GM10266 (cell line): Measurements from ENCODE around the gene FMN2.

Experiments used
- DNase-seq: peaks from one replicate; pipeline ENCODE4 v3.0.0; 2012; ENCODE audit errors: extremely low spot score
- CTCF ChIP-seq: IDR thresholded peaks from 2 replicates; pipeline ENCODE4 v1.5.1; 2012; ENCODE audit warnings: mild to moderate bottlenecking, low read depth; ENCODE audit not compliant: control insufficient read depth, insufficient read depth; ENCODE audit errors: missing control alignments

Gene FMN2

GRCh38 chr1:240210026-240210425 lies 118.3 kb downstream of the FMN2 start:
- DNase-seq = no peak
- no peak for TF ChIP-seq CTCF

GRCh38 chr1:240212556-240212955 lies 120.9 kb downstream of the FMN2 start:
- TF ChIP-seq CTCF = no peak
- no peak for DNase-seq

GRCh38 chr1:240217403-240217802 lies 125.7 kb downstream of the FMN2 start:
- TF ChIP-seq CTCF = no peak
- no peak for DNase-seq

GRCh38 chr1:240219104-240219503 lies 127.4 kb downstream of the FMN2 start:
- TF ChIP-seq CTCF = no peak
- no peak for DNase-seq

GRCh38 chr1:240226102-240226501 lies 134.4 kb downstream of the FMN2 start:
- no peak for TF ChIP-seq CTCF
- DNase-seq = no peak

DNA sequence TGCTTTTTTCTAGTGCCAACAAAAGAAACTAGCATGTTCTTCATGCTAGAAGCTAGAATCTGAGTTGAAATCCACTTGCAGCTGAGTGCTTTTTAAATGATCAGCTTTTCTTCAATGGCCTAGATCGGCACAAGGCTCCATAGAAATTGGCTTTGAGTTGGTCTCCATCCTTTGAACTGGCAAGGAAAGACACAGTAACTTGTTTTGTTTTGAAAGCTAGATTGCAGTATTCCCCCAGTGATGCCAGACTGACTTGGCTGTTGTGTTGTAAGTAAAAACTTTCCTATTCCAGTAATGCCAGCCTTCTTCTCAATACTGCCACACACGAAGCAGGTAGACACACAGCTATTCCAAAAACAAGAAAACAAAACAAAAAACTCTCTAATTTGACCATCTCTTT lies 139.1 kb downstream of the FMN2 start:
- no peak for DNase-seq
- TF ChIP-seq CTCF = no peak

- no peak for TF ChIP-seq CTCF
- DNase-seq = no peak
Measured at GRCh38 chr1:240232530-240232929, 140.8 kb downstream of the FMN2 start.
